IMR-90 (cell line): ENCODE results near the gene PIAS4. TPM values are rescaled to one million over a fixed set of nuclear protein-coding genes. Genes with fewer than 3 reads are reported as not detected.
A peak's percentile ranks its signal among the peaks of the same experiment; 100 is the strongest.

Experiments
- ATAC-seq: fragments of 200-7000 bp; cut with Tn5 transposase; 2 replicates; pipeline ENCODE4 v1.9.1; 2020; ENCODE audit warnings: low read depth, mild to moderate bottlenecking, moderate library complexity
- BruUV-seq: library from RNA; stranded (reverse); fragments of 400-500 nt; replicated peaks from 2 replicates; lab custom pipeline; 2021; lab: Mats Ljungman, UMichigan
- CTCF ChIA-PET: fragments of 300-600 bp; formaldehyde crosslinking; extraction: SDS; loops from one replicate; lab custom pipeline; 2021; ENCODE audit warnings: antibody characterized with exemption; lab: Yijun Ruan, JAX
- POLR2A ChIA-PET: fragments of 300-600 bp; sonication (Branson Sonifier 250); formaldehyde crosslinking; loops from one replicate; lab custom pipeline; 2022; ENCODE audit warnings: antibody characterized with exemption; ENCODE audit not compliant: unreplicated experiment; lab: Charles Lee
- DNase-seq: peaks from one replicate; pipeline ENCODE4 v3.0.0; 2013
- H2AFZ ChIP-seq: replicated peaks from 2 replicates; pipeline ENCODE3; 2013; ENCODE audit warnings: low read length, mild to moderate bottlenecking; ENCODE audit not compliant: poor library complexity
- H2AK5ac ChIP-seq: 2 replicates; pipeline ENCODE4 v1.6.1; 2013; ENCODE audit warnings: low read depth, low read length, inconsistent platforms
- H2AK9ac ChIP-seq: replicated peaks from 2 replicates; pipeline ENCODE3; 2013; ENCODE audit warnings: mild to moderate bottlenecking, low read depth, low read length, moderate library complexity; ENCODE audit not compliant: poor library complexity
- H2BK120ac ChIP-seq: 2 replicates; pipeline ENCODE4 v1.6.1; 2013; ENCODE audit warnings: low read depth, low read length, inconsistent platforms
- H2BK15ac ChIP-seq: 3 replicates; pipeline ENCODE4 v1.6.1; 2013; ENCODE audit warnings: low read depth, low read length, inconsistent platforms
- H2BK20ac ChIP-seq: 2 replicates; pipeline ENCODE4 v1.6.1; 2013; ENCODE audit warnings: low read depth, mild to moderate bottlenecking, inconsistent platforms, low read length, moderate library complexity
- H2BK5ac ChIP-seq: 2 replicates; pipeline ENCODE4 v1.6.1; 2013; ENCODE audit warnings: mild to moderate bottlenecking, low read depth, low read length, inconsistent platforms; ENCODE audit not compliant: poor library complexity, severe bottlenecking
- H3K14ac ChIP-seq: replicated peaks from 2 replicates; pipeline ENCODE4 v1.6.1; 2013; ENCODE audit warnings: low read depth, low read length, inconsistent platforms
- H3K18ac ChIP-seq: 2 replicates; pipeline ENCODE4 v1.6.1; 2013; ENCODE audit warnings: low read depth, low read length, control low read depth
- H3K23ac ChIP-seq: 2 replicates; pipeline ENCODE4 v1.6.1; 2013; ENCODE audit warnings: low read depth, low read length, inconsistent platforms
- H3K27ac ChIP-seq: 2 replicates; pipeline ENCODE4 v1.5.1; 2013; ENCODE audit warnings: mild to moderate bottlenecking, control low read depth, low read length; ENCODE audit not compliant: insufficient read depth
- H3K27me3 ChIP-seq: 2 replicates; pipeline ENCODE4 v1.6.1; 2013; ENCODE audit warnings: low read length; ENCODE audit not compliant: control insufficient read depth, insufficient read depth
- H3K36me3 ChIP-seq: 2 replicates; pipeline ENCODE4 v1.6.1; 2013; ENCODE audit warnings: low read length, mixed read lengths; ENCODE audit not compliant: control insufficient read depth, insufficient read depth
- H3K4ac ChIP-seq: 2 replicates; pipeline ENCODE4 v1.6.1; 2013; ENCODE audit warnings: low read depth, low read length, inconsistent platforms
- H3K4me1 ChIP-seq: 2 replicates; pipeline ENCODE4 v1.6.1; 2013; ENCODE audit warnings: low read length, mixed read lengths; ENCODE audit not compliant: control insufficient read depth, insufficient read depth
- H3K4me2 ChIP-seq: 2 replicates; pipeline ENCODE4 v1.6.1; 2013; ENCODE audit warnings: low read depth, mild to moderate bottlenecking, control low read depth, low read length, moderate library complexity
- H3K4me3 ChIP-seq: 2 replicates; pipeline ENCODE4 v1.5.1; 2013; ENCODE audit warnings: low read depth, mild to moderate bottlenecking, control low read depth, low read length, moderate library complexity; ENCODE audit not compliant: insufficient read depth
- H3K56ac ChIP-seq: 2 replicates; pipeline ENCODE4 v1.6.1; 2013; ENCODE audit warnings: low read length, inconsistent platforms; ENCODE audit not compliant: insufficient read depth; ENCODE audit errors: extremely low read depth
- H3K79me1 ChIP-seq, 2 experiments: 2 replicates each; pipeline ENCODE4 v1.6.1; 2013; ENCODE audit warnings: low read length in 2 of 2, inconsistent platforms in 1 of 2, low read depth in 1 of 2
- H3K9ac ChIP-seq: 2 replicates; pipeline ENCODE4 v1.6.1; 2013; ENCODE audit warnings: low read depth, low read length, control low read depth
- H3K9me1 ChIP-seq: 2 replicates; pipeline ENCODE4 v1.6.1; 2013; ENCODE audit warnings: low read length, inconsistent platforms; ENCODE audit not compliant: insufficient read depth
- H3K9me3 ChIP-seq: 2 replicates; pipeline ENCODE4 v1.6.1; 2013; ENCODE audit warnings: low read length; ENCODE audit not compliant: control insufficient read depth, insufficient read depth
- H4K20me1 ChIP-seq: 2 replicates; pipeline ENCODE4 v1.6.1; 2013; ENCODE audit warnings: low read length, inconsistent platforms; ENCODE audit not compliant: insufficient read depth
- H4K5ac ChIP-seq: 2 replicates; pipeline ENCODE4 v1.6.1; 2013; ENCODE audit warnings: mild to moderate bottlenecking, low read depth, low read length, control low read depth
- H4K8ac ChIP-seq, 2 experiments: 2 replicates each; pipeline ENCODE4 v1.6.1; 2013; ENCODE audit warnings: low read depth in 2 of 2, low read length in 2 of 2, control low read depth in 1 of 2, inconsistent platforms in 1 of 2
- H4K91ac ChIP-seq: 2 replicates; pipeline ENCODE4 v1.6.1; 2013; ENCODE audit warnings: low read depth, low read length, inconsistent platforms; ENCODE audit not compliant: insufficient read depth
- BHLHE40 ChIP-seq: fragments of 150-350 bp; IDR thresholded peaks from 2 replicates; pipeline ENCODE4 v1.6.1; 2016; ENCODE audit warnings: mild to moderate bottlenecking, low read depth, low read length
- CEBPB ChIP-seq: IDR thresholded peaks from 2 replicates; pipeline ENCODE4 v1.6.1; 2012; ENCODE audit warnings: low read depth, low read length, improper control_type of control experiment
- CHD1 ChIP-seq: IDR thresholded peaks from 2 replicates; pipeline ENCODE4 v1.6.1; 2012; ENCODE audit warnings: low read depth, low read length, improper control_type of control experiment
- CTCF ChIP-seq: conservative IDR thresholded peaks from 2 replicates; pipeline ENCODE4 v1.5.1; 2012; ENCODE audit warnings: mild to moderate bottlenecking, low read depth, low read length, improper control_type of control experiment
- ELK1 ChIP-seq: fragments of 150-350 bp; IDR thresholded peaks from 2 replicates; pipeline ENCODE4 v1.6.1; 2016; ENCODE audit warnings: low read depth, mild to moderate bottlenecking, low read length, moderate library complexity, borderline replicate concordance
- FOS ChIP-seq: fragments of 150-350 bp; IDR thresholded peaks from 2 replicates; pipeline ENCODE4 v1.6.1; 2016; ENCODE audit warnings: low read depth, low read length
- MAFK ChIP-seq: IDR thresholded peaks from 2 replicates; pipeline ENCODE4 v1.6.1; 2012; ENCODE audit warnings: low read depth, low read length, improper control_type of control experiment
- MAZ ChIP-seq: IDR thresholded peaks from 2 replicates; pipeline ENCODE4 v1.6.1; 2012; ENCODE audit warnings: low read depth, mild to moderate bottlenecking, low read length, improper control_type of control experiment, moderate library complexity, borderline replicate concordance
- MXI1 ChIP-seq: IDR thresholded peaks from 2 replicates; pipeline ENCODE4 v1.6.1; 2012; ENCODE audit warnings: low read depth, mild to moderate bottlenecking, low read length, moderate library complexity, borderline replicate concordance
- NFE2L2 ChIP-seq: fragments of 150-350 bp; IDR thresholded peaks from 2 replicates; pipeline ENCODE4 v1.6.1; 2016; ENCODE audit warnings: low read depth, mild to moderate bottlenecking, low read length
- POLR2A ChIP-seq: IDR thresholded peaks from 2 replicates; pipeline ENCODE4 v1.6.1; 2012; ENCODE audit warnings: mild to moderate bottlenecking, low read depth, low read length
- RAD21 ChIP-seq: IDR thresholded peaks from 2 replicates; pipeline ENCODE4 v1.6.1; 2012; ENCODE audit warnings: low read length, improper control_type of control experiment
- RCOR1 ChIP-seq: IDR thresholded peaks from 2 replicates; pipeline ENCODE4 v1.6.1; 2012; ENCODE audit warnings: mild to moderate bottlenecking, low read length, improper control_type of control experiment; ENCODE audit not compliant: insufficient replicate concordance
- RFX5 ChIP-seq: IDR thresholded peaks from 2 replicates; pipeline ENCODE4 v1.8.0; 2012; ENCODE audit warnings: low read depth, mild to moderate bottlenecking, low read length, moderate library complexity
- SMC3 ChIP-seq: fragments of 150-350 bp; IDR thresholded peaks from 2 replicates; pipeline ENCODE4 v1.6.1; 2016; ENCODE audit warnings: low read depth, mild to moderate bottlenecking, antibody characterized with exemption, low read length, moderate library complexity
- USF2 ChIP-seq: fragments of 150-350 bp; IDR thresholded peaks from 2 replicates; pipeline ENCODE4 v1.6.1; 2017; ENCODE audit warnings: mild to moderate bottlenecking, antibody characterized with exemption, low read length, low read depth
- WGBS, 2 experiments: methylation state at CpG; one replicate each; pipeline versions ENCODE4 v1.1.5 to v1.1.7; 2013; ENCODE audit warnings: missing lambda C conversion rate in 2 of 2; ENCODE audit not compliant: insufficient read length in 1 of 2; ENCODE audit errors: extremely low coverage in 2 of 2; 5-methylcytosine and 5-hydroxymethylcytosine counted together
- dilution Hi-C: fragments of 300-500 bp; cut with HindIII; formaldehyde crosslinking; loops from one replicate; pipeline ENCODE4 v1.14.3; 2018; ENCODE audit warnings: low sequenced_read_pairs; ENCODE audit not compliant: unreplicated experiment
- in situ Hi-C: fragments of 300-500 bp; cut with MboI; formaldehyde crosslinking; loops from 3 replicates; pipeline ENCODE4 v1.14.3; 2019; ENCODE audit warnings: low sequenced_read_pairs, inconsistent platforms, mixed read lengths
- intact Hi-C: fragments of 100-400 bp; cut with micrococcal nuclease; formaldehyde crosslinking; loops from 2 replicates; pipeline ENCODE4 v1.10.0; 2022
- polyA plus RNA-seq, 3 experiments: library from polyadenylated mRNA; depleted of rRNA; stranded (reverse); fragments of >200 nt; gene quantifications; 2 replicates each; pipeline ENCODE4 v1.2.3, GENCODE V29; 2012; ENCODE audit warnings: low replicate concordance in 1 of 3
- total RNA-seq: library from RNA; depleted of rRNA; stranded (reverse); fragments of >200 nt; gene quantifications from 2 replicates; pipeline ENCODE4 v1.2.3, GENCODE V29; 2012

The PIAS4 gene
- total and polyA plus RNA-seq, 2 of the 4 experiments (the other 2 are of a cell fraction): 12.1 to 13.6 TPM

- Histone ChIP-seq H3K36me3 (peaks cover 51% of the 10 kb centered on the region), H3K14ac (peak overlapping the region; percentile 98), H3K56ac (peak overlapping the region; percentile 76), H3K4me2 (peak overlapping the region; percentile 94), H2BK5ac (peak overlapping the region; percentile 90), H3K9me1 (0 out of 2 replicates have a peak, but pooled peaks cover 7% of the 10 kb centered on the region), H3K79me1 (peaks cover 5 to 60% of the 10 kb centered on the region in 2 experiments; a peak in 3 of 4 replicates), H3K9me3 (no peaks in the 10 kb centered on the region), H4K8ac (peak overlapping the region; percentile 69 to 73; a peak in 2 of 4 replicates), H4K91ac (peak overlapping the region; percentile 83), H2AFZ (peak overlapping the region; percentile 16), H3K4me1 (peaks cover 13% of the 10 kb centered on the region), H2AK5ac (peak overlapping the region; percentile 98), H4K5ac (0 out of 2 replicates have a peak overlapping the region, but pooled peaks have one; percentile 5), H4K20me1 (peaks cover 57% of the 10 kb centered on the region), H3K4ac (peak overlapping the region; percentile 96), H2AK9ac (peak overlapping the region; percentile 99), H2BK20ac (no peak overlapping the region), H2BK15ac (no peak overlapping the region), H3K9ac (peak overlapping the region; percentile 98), H3K27me3 (no peaks in the 10 kb centered on the region), H3K23ac (peak overlapping the region; percentile 98), H3K18ac (peak overlapping the region; percentile 25), H3K27ac (peak overlapping the region; percentile 93), H3K4me3 (peak overlapping the region; percentile 79), H2BK120ac (no peak overlapping the region)
- in situ Hi-C loops: no loop called here
- dilution Hi-C loops: no loop called here
- CTCF ChIA-PET: no interaction called here
- DNase-seq (no peak), ATAC-seq (no peak)
- BruUV-seq: no TSS peak
- WGBS, 2 experiments: 0% methylated on average over 9 of the region's 10 CpGs; no CpG with 5 or more reads in 1 of the 2 experiments
- intact Hi-C loops: no loop called here
- POLR2A ChIA-PET: interaction anchor here (0.9 to 1.4 kb wide), 3 partner anchors 9 to 15 kb away, joined by 3 to 10 read pairs (median 3); partner anchors contain the start of gene DAPK3
- TF ChIP-seq BHLHE40 (no peak), MAZ (no peak), SMC3 (no peak), CTCF (no peak), MXI1 (no peak), CEBPB (no peak), RAD21 (no peak), MAFK (no peak), FOS (no peak), USF2 (no peak), RFX5 (no peak), POLR2A (no peak), CHD1 (no peak), RCOR1 (no peak), ELK1 (no peak), NFE2L2 (no peak)
Measured at GRCh38 chr19:3984584-3984907, 23.0 kb upstream of the PIAS4 start.
